Esophagus squamous epithelium (tissue), 5 donors: ENCODE results near the gene HARBI1. TPM values are rescaled to one million over a fixed set of nuclear protein-coding genes. Genes with fewer than 3 reads are reported as not detected.

ENCODE experiments used
- DNase-seq: peaks from one replicate; lab custom pipeline; 2025; lab: John Stamatoyannopoulos, UW
- H3K27ac ChIP-seq, 4 donors: fragments of 200-600 bp; sonication (generic); one replicate each; pipeline ENCODE4 v1.5.1; 2016 to 2019; ENCODE audit warnings: mild to moderate bottlenecking in 1 of 4
- H3K27me3 ChIP-seq, 4 donors: fragments of 200-600 bp; sonication (generic); 1 replicate in 3 of 4; 2 replicates in 1 of 4; pipeline versions ENCODE4 v1.5.1 to v1.6.0; 2017 to 2021; ENCODE audit warnings: antibody characterized with exemption in 1 of 4
- H3K36me3 ChIP-seq, 3 donors: fragments of 200-600 bp; sonication (generic); one replicate each; pipeline ENCODE4 v1.5.1; 2016 to 2019
- H3K4me1 ChIP-seq, 3 donors: fragments of 200-600 bp; sonication (generic); one replicate each; pipeline ENCODE4 v1.5.1; 2017 to 2019
- H3K4me3 ChIP-seq, 4 donors: fragments of 200-600 bp; sonication (generic); 1 replicate in 3 of 4; 2 replicates in 1 of 4; pipeline ENCODE4 v1.5.1; 2016 to 2019; ENCODE audit warnings: mild to moderate bottlenecking in 2 of 4, moderate library complexity in 1 of 4
- H3K9me3 ChIP-seq, 3 donors: fragments of 200-600 bp; sonication (generic); one replicate each; pipeline ENCODE4 v1.5.1; 2016 to 2019
- POLR2A ChIP-seq, 4 donors: fragments of 450-650 bp; IDR thresholded peaks; one replicate each; pipeline ENCODE4 v1.6.1; 2017; ENCODE audit warnings: antibody characterized with exemption in 4 of 4, mild to moderate bottlenecking in 4 of 4, moderate library complexity in 3 of 4
- WGBS, 2 donors: methylation state at CpG; one replicate each; pipeline ENCODE4 v1.1.5; 2018; 5-methylcytosine and 5-hydroxymethylcytosine counted together
- intact Hi-C: fragments of 100-400 bp; cut with DNase I; formaldehyde crosslinking; loops from one replicate; pipeline ENCODE4 v1.15.0; 2022
- total RNA-seq, 4 donors: library from RNA; depleted of rRNA; stranded (reverse); fragments of >200 nt; gene quantifications; one replicate each; pipeline ENCODE4 v1.1.0, GENCODE V29; 2016
- TF ChIP-seq, protein P1 (sequence below), 6 experiments: fragments of 450-650 bp in 4 of 6; fragments of 200-600 bp in 2 of 6; sonication (generic) in 2 of 6; IDR thresholded peaks; one replicate each; pipeline ENCODE4 v1.5.1; 2016 to 2019; ENCODE audit warnings: antibody characterized with exemption in 6 of 6, mild to moderate bottlenecking in 4 of 6, moderate library complexity in 4 of 6
- donor health status: DM: yes; HTN: yes; CAD: no.

Gene HARBI1
- total RNA-seq, 4 donors from 2014 or later = 1.3 to 4.2 (median 2.2) TPM

GRCh38 chr11:46599340-46600193, 17.5 kb downstream of the HARBI1 start:
- H3K27me3 ChIP-seq = no peaks in the 10 kb centered on the region
- WGBS, 2 donors = 82 to 87% methylated on average over 8 of the region's 8 CpGs
- TF ChIP-seq, protein P1, sequence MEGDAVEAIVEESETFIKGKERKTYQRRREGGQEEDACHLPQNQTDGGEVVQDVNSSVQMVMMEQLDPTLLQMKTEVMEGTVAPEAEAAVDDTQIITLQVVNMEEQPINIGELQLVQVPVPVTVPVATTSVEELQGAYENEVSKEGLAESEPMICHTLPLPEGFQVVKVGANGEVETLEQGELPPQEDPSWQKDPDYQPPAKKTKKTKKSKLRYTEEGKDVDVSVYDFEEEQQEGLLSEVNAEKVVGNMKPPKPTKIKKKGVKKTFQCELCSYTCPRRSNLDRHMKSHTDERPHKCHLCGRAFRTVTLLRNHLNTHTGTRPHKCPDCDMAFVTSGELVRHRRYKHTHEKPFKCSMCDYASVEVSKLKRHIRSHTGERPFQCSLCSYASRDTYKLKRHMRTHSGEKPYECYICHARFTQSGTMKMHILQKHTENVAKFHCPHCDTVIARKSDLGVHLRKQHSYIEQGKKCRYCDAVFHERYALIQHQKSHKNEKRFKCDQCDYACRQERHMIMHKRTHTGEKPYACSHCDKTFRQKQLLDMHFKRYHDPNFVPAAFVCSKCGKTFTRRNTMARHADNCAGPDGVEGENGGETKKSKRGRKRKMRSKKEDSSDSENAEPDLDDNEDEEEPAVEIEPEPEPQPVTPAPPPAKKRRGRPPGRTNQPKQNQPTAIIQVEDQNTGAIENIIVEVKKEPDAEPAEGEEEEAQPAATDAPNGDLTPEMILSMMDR (IDR thresholded peaks at IDR 0.05) = no peak
- TF ChIP-seq POLR2A (IDR thresholded peaks at IDR 0.05) = no peak
- no peaks in the 10 kb centered on the region for H3K9me3 ChIP-seq
- H3K4me1 ChIP-seq = peaks cover 0 to 17% (median 0%) of the 10 kb centered on the region in 3 donors
- intact Hi-C loops = no loop called here
- H3K27ac ChIP-seq = peak overlapping the region in 2 of 4 donors; percentile 4 to 21
- no peak overlapping the region for H3K4me3 ChIP-seq
- peaks cover 0 to 19% (median 0%) of the 10 kb centered on the region in 3 donors for H3K36me3 ChIP-seq
- no peak for DNase-seq

GRCh38 chr11:46597609-46598219, 19.3 kb downstream of the HARBI1 start:
- Histone ChIP-seq H3K27me3 (no peaks in the 10 kb centered on the region), H3K36me3 (peaks cover 0 to 5% (median 0%) of the 10 kb centered on the region in 3 donors), H3K27ac (no peak overlapping the region), H3K4me3 (no peak overlapping the region), H3K4me1 (peaks cover 3 to 29% (median 6%) of the 10 kb centered on the region in 3 donors), H3K9me3 (no peaks in the 10 kb centered on the region)
- 62 to 70% methylated on average over 6 of the region's 6 CpGs for WGBS, 2 donors
- intact Hi-C loops = no loop called here
- DNase-seq = no peak
- TF ChIP-seq, protein P1 (IDR thresholded peaks at IDR 0.05) = no peak
- TF ChIP-seq POLR2A (IDR thresholded peaks at IDR 0.05) = no peak

GRCh38 chr11:46597155-46597554, 19.9 kb downstream of the HARBI1 start:
- intact Hi-C loops = no loop called here
- no peaks in the 10 kb centered on the region for H3K27me3 ChIP-seq
- H3K27ac ChIP-seq = no peak overlapping the region
- H3K4me3 ChIP-seq = no peak overlapping the region
- H3K4me1 ChIP-seq = peaks cover 9 to 35% (median 11%) of the 10 kb centered on the region in 3 donors
- TF ChIP-seq, protein P1 (IDR thresholded peaks at IDR 0.05) = no peak
- TF ChIP-seq POLR2A (IDR thresholded peaks at IDR 0.05) = no peak
- H3K9me3 ChIP-seq = no peaks in the 10 kb centered on the region
- no peaks in the 10 kb centered on the region for H3K36me3 ChIP-seq
- 83 to 100% methylated on average over 1 of the region's 1 CpG for WGBS, 2 donors
- no peak for DNase-seq

GRCh38 chr11:46594785-46595184, 22.2 kb downstream of the HARBI1 start:
- H3K4me3 ChIP-seq = no peak overlapping the region
- no peak for TF ChIP-seq POLR2A (IDR thresholded peaks at IDR 0.05)
- TF ChIP-seq, protein P1 (IDR thresholded peaks at IDR 0.05) = no peak
- peak overlapping the region in 1 of 4 donors; percentile 87 for H3K27ac ChIP-seq
- H3K4me1 ChIP-seq = peaks cover 13 to 44% (median 26%) of the 10 kb centered on the region in 3 donors
- intact Hi-C loops = no loop called here
- no peak for DNase-seq
- H3K27me3 ChIP-seq = no peaks in the 10 kb centered on the region
- 88 to 90% methylated on average over 10 of the region's 10 CpGs for WGBS, 2 donors
- no peaks in the 10 kb centered on the region for H3K9me3 ChIP-seq
- no peaks in the 10 kb centered on the region for H3K36me3 ChIP-seq

GRCh38 chr11:46594374-46594700, 22.7 kb downstream of the HARBI1 start:
- intact Hi-C loops = no loop called here
- Histone ChIP-seq H3K27me3 (no peaks in the 10 kb centered on the region), H3K27ac (peak overlapping the region; percentile 83 to 93 (median 88)), H3K9me3 (no peaks in the 10 kb centered on the region), H3K4me1 (peaks cover 13 to 48% (median 28%) of the 10 kb centered on the region in 3 donors), H3K36me3 (no peaks in the 10 kb centered on the region), H3K4me3 (peak overlapping the region; percentile 79 to 97 (median 82))
- TF ChIP-seq, protein P1 (IDR thresholded peaks at IDR 0.05) = no peak
- no peak for TF ChIP-seq POLR2A (IDR thresholded peaks at IDR 0.05)
- 25 to 41% methylated on average over 3 of the region's 3 CpGs for WGBS, 2 donors
- DNase-seq = no peak
